Pulmonary artery endothelial cell (primary cell): Measurements from ENCODE around the gene FAM32A. TPM values are rescaled to one million over a fixed set of nuclear protein-coding genes. Genes with fewer than 3 reads are reported as not detected.

Source experiments
- total RNA-seq: library from RNA; depleted of rRNA; stranded (reverse); fragments of >200 nt; gene quantifications from 2 replicates; pipeline ENCODE4 v1.2.3, GENCODE V29; 2014

Gene FAM32A
- total RNA-seq, 1 donor from 2014 or later = 114 TPM

Other genes starting within 250 kb of the FAM32A start
- gene OR10H4, start 236.4 kb upstream of the FAM32A start, total RNA-seq = not detected in 2 replicates
- 788 and 800 TPM in 2 replicates for gene TPM4, start 108.9 kb upstream of the FAM32A start, total RNA-seq
- 95.8 and 154 TPM in 2 replicates for gene RAB8A, start 73.5 kb upstream of the FAM32A start, total RNA-seq
- gene HSH2D, start 41.7 kb upstream of the FAM32A start, total RNA-seq = not detected in 2 replicates
- gene CIB3, start 11.9 kb upstream of the FAM32A start, total RNA-seq = not detected in 2 replicates
- 67.3 and 99.7 TPM in 2 replicates for gene AP1M1, start 12.5 kb downstream of the FAM32A start, total RNA-seq
- 6.0 and 7.9 TPM in 2 replicates for gene KLF2, start 139.4 kb downstream of the FAM32A start, total RNA-seq